ENCODE measurements around the gene NRXN3. TPM values are rescaled to one million over a fixed set of nuclear protein-coding genes. Genes with fewer than 3 reads are reported as not detected.

The NRXN3 gene
- total and polyA plus RNA-seq, 2 experiments from 2014 or later, result 5.7 to 7.1 TPM

DNA sequence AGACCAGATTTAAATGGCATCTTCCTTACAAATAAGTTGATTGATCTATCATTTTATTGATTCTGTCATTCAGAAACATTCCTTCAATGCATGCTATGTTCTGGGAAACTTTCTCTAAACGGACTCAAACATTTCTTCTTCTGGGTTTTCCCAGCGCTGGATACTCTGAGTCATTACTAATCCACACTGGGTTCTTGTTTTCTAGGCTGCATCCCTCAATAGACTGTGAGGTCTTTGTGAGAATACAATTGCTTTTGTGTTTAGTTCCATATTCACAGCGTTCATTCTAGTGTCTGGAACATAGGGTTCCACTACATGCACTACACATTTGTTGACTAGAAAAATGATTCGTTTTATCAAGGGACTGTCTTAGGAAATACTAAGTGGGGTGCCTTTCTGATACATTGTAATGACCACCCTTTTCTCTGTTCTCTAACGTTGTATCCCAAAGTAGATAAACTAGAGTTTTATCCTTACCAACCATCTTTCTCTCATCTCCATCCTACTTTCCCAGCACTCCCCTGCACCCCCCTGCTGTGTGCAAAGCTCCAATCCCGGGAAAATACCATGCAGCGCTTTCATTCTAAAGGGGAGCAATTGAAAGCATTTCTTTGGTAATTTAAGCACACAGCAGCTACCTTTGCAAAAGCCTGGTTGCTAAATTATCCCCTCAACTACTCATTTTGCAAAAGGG lies 1162.5 kb downstream of the NRXN3 start:
- no peaks in the 10 kb centered on the region for H3K79me2 ChIP-seq
- H3K27me3 ChIP-seq, result no peaks in the 10 kb centered on the region
- 44% methylated on average over 7 of the region's 7 CpGs for WGBS (ENCODE audit: low lambda C conversion rate, missing lambda C conversion rate)
- H3K9me2 ChIP-seq (replicated peaks; ENCODE audit: insufficient read depth), result no peaks in the 10 kb centered on the region
- no peak overlapping the region for H3K4me2 ChIP-seq
- no peak overlapping the region for H3K27ac ChIP-seq
- DNase-seq (ENCODE audit: low spot score), result no peak
- H3K36me3 ChIP-seq (replicated peaks; ENCODE audit: insufficient read depth, low read depth), result no peaks in the 10 kb centered on the region
- H3K4me1 ChIP-seq (ENCODE audit: insufficient read depth), result no peaks in the 10 kb centered on the region
- H4K20me1 ChIP-seq (ENCODE audit: insufficient read depth, poor library complexity, severe bottlenecking), result no peaks in the 10 kb centered on the region
- no peak overlapping the region for H3K4me3 ChIP-seq
- TF ChIP-seq EZH2phosphoT487 (IDR thresholded peaks at IDR 0.05; ENCODE audit: low read depth, severe bottlenecking, unreplicated experiment), result no peak
- no peak for TF ChIP-seq CTCF (IDR thresholded peaks at IDR 0.05; ENCODE audit: poor library complexity)
- TF ChIP-seq EZH2 (IDR thresholded peaks at IDR 0.05; ENCODE audit: borderline replicate concordance), result no peak
- H2AFZ ChIP-seq, result no peak overlapping the region
- no peaks in the 10 kb centered on the region for H3K9me3 ChIP-seq (ENCODE audit: low read depth)

- no peaks in the 10 kb centered on the region for H3K36me3 ChIP-seq (replicated peaks; ENCODE audit: insufficient read depth, low read depth)
- H3K4me2 ChIP-seq, result no peak overlapping the region
- no peaks in the 10 kb centered on the region for H3K79me2 ChIP-seq
- WGBS (ENCODE audit: low lambda C conversion rate, missing lambda C conversion rate), result 24% methylated on average over 1 of the region's 1 CpG
- H3K9me2 ChIP-seq (replicated peaks; ENCODE audit: insufficient read depth), result no peaks in the 10 kb centered on the region
- H3K27me3 ChIP-seq, result no peaks in the 10 kb centered on the region
- TF ChIP-seq CTCF (IDR thresholded peaks at IDR 0.05; ENCODE audit: poor library complexity) (no peak), EZH2 (IDR thresholded peaks at IDR 0.05; ENCODE audit: borderline replicate concordance) (no peak), EZH2phosphoT487 (IDR thresholded peaks at IDR 0.05; ENCODE audit: low read depth, severe bottlenecking, unreplicated experiment) (no peak)
- no peak overlapping the region for H3K4me3 ChIP-seq
- H2AFZ ChIP-seq, result no peak overlapping the region
- no peaks in the 10 kb centered on the region for H3K9me3 ChIP-seq (ENCODE audit: low read depth)
- H3K4me1 ChIP-seq (ENCODE audit: insufficient read depth), result no peaks in the 10 kb centered on the region
- DNase-seq (ENCODE audit: low spot score), result no peak
- H4K20me1 ChIP-seq (ENCODE audit: insufficient read depth, poor library complexity, severe bottlenecking), result no peaks in the 10 kb centered on the region
- no peak overlapping the region for H3K27ac ChIP-seq
Observed at GRCh38 chr14:79333198-79333546, 1163.0 kb downstream of the NRXN3 start.

DNA sequence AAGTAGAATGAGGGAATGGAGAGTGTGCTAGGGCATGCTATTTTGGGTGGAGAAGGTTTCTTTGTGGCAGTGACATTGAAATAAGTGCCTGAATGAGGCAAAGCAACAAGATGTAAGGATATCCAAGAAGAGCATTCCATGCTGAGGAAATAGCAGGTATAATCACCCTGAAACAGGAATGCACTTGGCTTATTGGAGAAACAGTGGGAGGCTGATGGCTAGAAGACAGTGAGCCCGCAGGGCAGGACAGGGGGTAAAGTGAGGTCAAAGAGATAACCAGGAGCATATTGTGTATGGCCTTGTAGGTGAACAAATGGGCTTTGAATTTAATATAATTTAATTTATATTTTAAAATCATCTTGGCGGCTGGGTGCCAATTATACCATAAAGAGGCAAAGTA lies 1164.1 kb downstream of the NRXN3 start:
- H3K79me2 ChIP-seq, result no peaks in the 10 kb centered on the region
- WGBS (ENCODE audit: low lambda C conversion rate, missing lambda C conversion rate), result 85% methylated on average over 2 of the region's 2 CpGs

More for the DNA sequence above, 1164.1 kb downstream of the NRXN3 start:
- no peak overlapping the region for H2AFZ ChIP-seq
- H3K4me1 ChIP-seq (ENCODE audit: insufficient read depth), result no peaks in the 10 kb centered on the region
- H4K20me1 ChIP-seq (ENCODE audit: insufficient read depth, poor library complexity, severe bottlenecking), result no peaks in the 10 kb centered on the region
- no peak overlapping the region for H3K27ac ChIP-seq
- no peak overlapping the region for H3K4me3 ChIP-seq
- no peaks in the 10 kb centered on the region for H3K27me3 ChIP-seq
- H3K9me2 ChIP-seq (replicated peaks; ENCODE audit: insufficient read depth), result no peaks in the 10 kb centered on the region
- no peaks in the 10 kb centered on the region for H3K9me3 ChIP-seq (ENCODE audit: low read depth)
- H3K36me3 ChIP-seq (replicated peaks; ENCODE audit: insufficient read depth, low read depth), result no peaks in the 10 kb centered on the region
- H3K4me2 ChIP-seq, result no peak overlapping the region
- no peak for TF ChIP-seq EZH2 (IDR thresholded peaks at IDR 0.05; ENCODE audit: borderline replicate concordance)
- no peak for TF ChIP-seq EZH2phosphoT487 (IDR thresholded peaks at IDR 0.05; ENCODE audit: low read depth, severe bottlenecking, unreplicated experiment)
- no peak for TF ChIP-seq CTCF (IDR thresholded peaks at IDR 0.05; ENCODE audit: poor library complexity)
- no peak for DNase-seq (ENCODE audit: low spot score)
